A673 (cell line): Measurements from ENCODE around the gene IFNAR1.

Experiments used
- EZH2 ChIP-seq: fragments of 200-600 bp; sonication (generic); IDR thresholded peaks from 2 replicates; pipeline ENCODE4 v1.6.1; 2017; ENCODE audit warnings: borderline replicate concordance, low read depth, mild to moderate bottlenecking, mixed read lengths, antibody characterized with exemption, low read length; ENCODE audit not compliant: poor library complexity, severe bottlenecking
- TF ChIP-seq, protein P1 (sequence below): fragments of 300-800, 200-600 bp; sonication (generic); conservative IDR thresholded peaks from 2 replicates; pipeline ENCODE4 v1.5.1; 2017; ENCODE audit warnings: low read depth, mild to moderate bottlenecking, antibody characterized with exemption, low read length, moderate library complexity, mixed read lengths

DNA sequence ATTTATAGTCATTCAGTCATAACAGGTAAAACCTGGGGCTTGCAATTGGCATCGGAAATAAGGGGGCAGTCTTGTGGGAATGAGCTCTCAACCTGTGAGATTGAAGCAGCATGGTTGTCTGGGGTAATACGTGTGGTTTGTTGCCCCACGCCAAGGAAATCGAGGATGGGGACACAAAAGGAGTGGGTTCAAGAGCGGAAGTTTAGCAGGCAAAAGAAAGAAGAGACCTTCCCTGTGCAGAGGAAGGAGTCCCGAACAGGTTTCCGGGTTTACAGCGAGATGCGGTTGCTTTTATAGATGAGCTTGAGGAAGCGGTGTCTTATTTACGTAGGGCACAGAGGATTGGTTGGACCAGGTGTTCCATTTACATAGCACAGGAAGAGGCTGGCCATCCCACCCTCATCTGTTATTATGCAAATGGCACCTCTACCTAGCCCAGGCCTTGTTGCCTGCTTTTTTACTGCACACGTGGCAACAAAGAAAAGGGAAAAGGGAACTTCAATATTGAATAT lies 37.3 kb downstream of the IFNAR1 start:
- TF ChIP-seq, protein P1, sequence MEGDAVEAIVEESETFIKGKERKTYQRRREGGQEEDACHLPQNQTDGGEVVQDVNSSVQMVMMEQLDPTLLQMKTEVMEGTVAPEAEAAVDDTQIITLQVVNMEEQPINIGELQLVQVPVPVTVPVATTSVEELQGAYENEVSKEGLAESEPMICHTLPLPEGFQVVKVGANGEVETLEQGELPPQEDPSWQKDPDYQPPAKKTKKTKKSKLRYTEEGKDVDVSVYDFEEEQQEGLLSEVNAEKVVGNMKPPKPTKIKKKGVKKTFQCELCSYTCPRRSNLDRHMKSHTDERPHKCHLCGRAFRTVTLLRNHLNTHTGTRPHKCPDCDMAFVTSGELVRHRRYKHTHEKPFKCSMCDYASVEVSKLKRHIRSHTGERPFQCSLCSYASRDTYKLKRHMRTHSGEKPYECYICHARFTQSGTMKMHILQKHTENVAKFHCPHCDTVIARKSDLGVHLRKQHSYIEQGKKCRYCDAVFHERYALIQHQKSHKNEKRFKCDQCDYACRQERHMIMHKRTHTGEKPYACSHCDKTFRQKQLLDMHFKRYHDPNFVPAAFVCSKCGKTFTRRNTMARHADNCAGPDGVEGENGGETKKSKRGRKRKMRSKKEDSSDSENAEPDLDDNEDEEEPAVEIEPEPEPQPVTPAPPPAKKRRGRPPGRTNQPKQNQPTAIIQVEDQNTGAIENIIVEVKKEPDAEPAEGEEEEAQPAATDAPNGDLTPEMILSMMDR: no peak
- no peak for TF ChIP-seq EZH2
